Activated T-cell treated with anti-CD3 and anti-CD28 coated beads, Interleukin-2, amount 50 U/mL, for 24 hours (primary cell): ENCODE data around the gene TGFB2.

Experiments used
- DNase-seq: peaks from one replicate; pipeline ENCODE4 v3.0.0-alpha.2; 2020
- H3K27ac Mint-ChIP-seq: 2 replicates; pipeline ENCODE4 v1.8.0; 2020; ENCODE audit warnings: mild to moderate bottlenecking, mixed read lengths
- H3K27me3 Mint-ChIP-seq: 2 replicates; pipeline ENCODE4 v1.8.0; 2020; ENCODE audit warnings: mixed read lengths
- H3K36me3 Mint-ChIP-seq: 2 replicates; pipeline ENCODE4 v1.8.0; 2020; ENCODE audit warnings: low read depth, mixed read lengths
- H3K4me1 Mint-ChIP-seq: 2 replicates; pipeline ENCODE4 v1.8.0; 2020; ENCODE audit warnings: low read depth, mixed read lengths
- H3K4me3 Mint-ChIP-seq: 2 replicates; pipeline ENCODE4 v1.8.0; 2020; ENCODE audit warnings: mild to moderate bottlenecking, moderate library complexity, mixed read lengths
- H3K9me3 Mint-ChIP-seq: 2 replicates; pipeline ENCODE4 v1.8.0; 2020; ENCODE audit warnings: mixed read lengths

The TGFB2 gene

DNA sequence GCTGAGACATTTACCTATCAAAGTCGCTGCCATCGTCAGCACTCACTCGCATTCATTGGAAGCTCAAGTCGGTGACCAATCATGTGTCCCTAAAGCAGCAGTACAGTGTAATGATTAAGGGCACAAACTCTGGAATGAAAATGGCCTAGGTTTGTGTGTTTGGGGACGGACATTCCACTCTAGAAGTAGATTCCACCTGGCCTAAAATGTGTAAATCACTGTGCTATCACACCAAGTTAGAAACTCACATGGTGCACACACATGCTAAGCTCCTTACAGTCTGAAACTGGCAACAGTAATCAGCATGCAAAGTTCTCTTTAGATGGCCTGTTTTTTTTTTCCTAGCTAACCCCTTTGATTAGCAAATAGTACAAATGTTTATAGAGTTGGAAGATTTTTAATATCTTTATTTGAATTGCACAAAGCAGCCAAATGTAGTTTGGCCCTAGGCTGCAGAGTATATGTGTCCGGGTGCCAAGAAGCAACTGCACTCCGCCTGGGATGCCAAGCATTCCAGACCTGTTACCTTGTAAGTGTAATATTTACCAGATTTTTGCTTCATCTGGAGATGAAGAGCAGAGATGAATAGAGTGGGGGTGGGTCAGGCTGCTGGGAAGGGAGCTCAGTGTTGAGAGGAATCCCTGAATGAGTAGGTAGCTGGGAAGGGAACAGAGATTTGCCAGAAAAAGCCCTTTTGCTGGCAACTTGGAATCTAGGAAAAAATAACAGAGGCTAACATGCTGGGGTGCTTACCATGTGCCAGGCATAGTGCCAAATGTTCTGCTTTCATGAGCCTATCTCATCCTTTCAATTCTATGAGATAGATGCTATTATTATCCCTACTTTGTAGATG, 35.2 kb downstream of the TGFB2 start:
- no peaks in the 10 kb centered on the region for H3K36me3 Mint-ChIP-seq

DNA sequence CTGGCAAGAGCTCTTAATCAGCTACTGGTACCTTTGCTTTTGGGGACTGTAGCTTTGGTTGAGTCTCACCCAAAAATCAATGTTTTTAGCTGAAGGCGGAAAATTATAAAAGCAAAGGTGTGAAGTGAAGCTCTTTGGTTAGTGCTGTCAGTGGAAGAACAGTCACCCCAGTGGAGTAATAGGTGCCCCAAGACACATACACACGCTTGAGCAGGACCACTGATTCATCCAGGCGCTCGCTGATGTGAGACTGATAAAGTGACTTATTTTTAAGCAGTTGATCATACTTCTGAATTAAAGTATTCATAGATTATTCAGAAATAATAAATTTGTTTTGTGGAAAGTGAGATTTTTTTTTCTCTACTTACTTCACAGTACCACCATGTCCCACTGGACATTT, 37.1 kb downstream of the TGFB2 start:
- peaks cover 85% of the 10 kb centered on the region for H3K27me3 Mint-ChIP-seq
- no peaks in the 10 kb centered on the region for H3K36me3 Mint-ChIP-seq
- H3K4me3 Mint-ChIP-seq: no peak overlapping the region
- H3K9me3 Mint-ChIP-seq: no peaks in the 10 kb centered on the region
- no peak for DNase-seq
- H3K4me1 Mint-ChIP-seq: peaks cover 5% of the 10 kb centered on the region
- no peak overlapping the region for H3K27ac Mint-ChIP-seq

More for the DNA sequence above, 35.2 kb downstream of the TGFB2 start:
- Mint-ChIP-seq H3K9me3 (no peaks in the 10 kb centered on the region), H3K27me3 (peaks cover 81% of the 10 kb centered on the region), H3K4me3 (no peak overlapping the region), H3K27ac (no peak overlapping the region), H3K4me1 (peaks cover 13% of the 10 kb centered on the region)
- no peak for DNase-seq

DNA sequence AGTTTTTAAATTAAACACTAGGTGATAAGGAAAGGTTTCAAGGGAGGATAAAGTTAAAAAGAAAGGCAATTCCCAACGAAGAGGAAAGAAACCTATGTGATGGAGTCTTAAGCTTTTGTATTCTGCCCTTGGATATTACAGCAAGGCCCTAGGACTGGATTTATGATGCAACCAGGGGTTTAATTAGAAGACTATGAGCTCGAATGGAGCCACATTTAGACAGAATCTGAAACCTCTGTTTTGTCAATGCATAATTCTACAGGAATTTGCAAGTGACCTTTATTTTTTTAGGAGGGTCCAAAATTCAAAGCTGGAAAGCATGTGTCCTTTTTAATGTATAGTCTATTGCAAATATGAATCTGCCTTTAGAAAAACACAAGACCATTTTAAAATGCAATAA, 37.9 kb downstream of the TGFB2 start:
- Mint-ChIP-seq H3K4me3 (no peak overlapping the region), H3K9me3 (no peaks in the 10 kb centered on the region), H3K4me1 (no peaks in the 10 kb centered on the region), H3K27me3 (peaks cover 87% of the 10 kb centered on the region), H3K27ac (no peak overlapping the region), H3K36me3 (no peaks in the 10 kb centered on the region)
- DNase-seq: no peak

DNA sequence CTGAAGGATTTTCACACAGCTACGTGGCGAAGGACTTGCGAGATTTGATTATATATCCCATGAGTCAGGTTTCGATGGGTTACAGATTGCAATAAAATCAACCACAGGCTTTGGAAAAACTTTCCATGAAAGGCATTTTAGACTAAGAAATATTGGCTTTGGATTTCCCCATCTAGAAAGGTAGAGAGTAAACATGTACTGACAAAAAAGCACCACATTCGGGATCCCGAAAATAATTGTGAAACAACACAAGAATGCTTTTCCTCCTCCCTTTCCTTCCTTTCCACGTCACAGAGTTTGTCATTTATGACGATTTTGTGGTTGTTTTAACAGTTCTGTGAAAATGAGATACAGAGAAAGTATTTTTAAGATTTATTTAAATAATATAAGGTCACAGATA, 38.5 kb downstream of the TGFB2 start:
- H3K27me3 Mint-ChIP-seq: peaks cover 89% of the 10 kb centered on the region
- H3K9me3 Mint-ChIP-seq: no peaks in the 10 kb centered on the region
- no peak overlapping the region for H3K4me3 Mint-ChIP-seq
- H3K27ac Mint-ChIP-seq: no peak overlapping the region
- no peak for DNase-seq
- no peaks in the 10 kb centered on the region for H3K4me1 Mint-ChIP-seq
- H3K36me3 Mint-ChIP-seq: no peaks in the 10 kb centered on the region

DNA sequence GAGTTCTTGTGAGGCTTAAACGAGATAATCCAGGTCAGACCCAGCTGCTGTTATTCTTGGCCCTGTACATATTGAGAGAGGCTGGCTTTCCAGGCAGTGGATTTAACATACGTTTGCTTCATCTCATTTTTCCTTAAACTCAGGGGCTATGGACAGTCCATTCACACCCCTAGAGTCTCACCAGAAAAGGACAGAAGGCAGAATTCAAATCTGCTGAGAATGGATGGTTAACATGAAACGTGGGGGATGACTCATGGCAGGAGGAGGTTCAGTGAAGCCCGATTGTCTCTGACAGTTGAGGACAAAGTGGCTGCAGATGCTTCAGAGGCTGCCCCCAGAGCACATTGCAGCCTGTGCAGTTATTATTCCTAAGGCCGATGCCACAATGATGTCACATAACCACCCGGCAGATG, 39.5 kb downstream of the TGFB2 start:
- H3K27ac Mint-ChIP-seq: no peak overlapping the region
- no peaks in the 10 kb centered on the region for H3K9me3 Mint-ChIP-seq
- H3K4me3 Mint-ChIP-seq: no peak overlapping the region
- no peaks in the 10 kb centered on the region for H3K36me3 Mint-ChIP-seq
- H3K27me3 Mint-ChIP-seq: peaks cover 92% of the 10 kb centered on the region
- H3K4me1 Mint-ChIP-seq: no peaks in the 10 kb centered on the region
- DNase-seq: no peak

DNA sequence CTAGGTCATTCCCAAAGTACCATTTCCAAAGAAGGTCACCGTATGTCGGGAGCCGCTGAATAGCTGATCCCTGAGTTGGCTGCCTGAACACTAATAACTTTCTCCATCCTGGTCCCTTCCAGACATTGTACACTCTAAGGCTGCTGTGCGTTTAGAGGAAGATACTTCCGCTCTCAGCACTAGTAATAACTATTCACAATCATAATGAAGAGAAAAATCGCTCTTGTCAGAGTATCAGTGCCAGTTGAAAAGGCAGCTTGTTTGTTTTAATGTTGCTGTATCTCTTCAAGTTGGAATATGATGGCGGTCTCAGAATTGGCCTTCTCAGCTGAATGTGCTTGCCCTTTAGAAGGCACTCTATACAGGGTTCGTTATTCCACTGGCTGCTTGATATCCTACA, 43.5 kb downstream of the TGFB2 start:
- Mint-ChIP-seq H3K4me3 (no peak overlapping the region), H3K36me3 (no peaks in the 10 kb centered on the region), H3K27me3 (peaks cover 83% of the 10 kb centered on the region), H3K9me3 (no peaks in the 10 kb centered on the region), H3K27ac (no peak overlapping the region), H3K4me1 (no peaks in the 10 kb centered on the region)
- no peak for DNase-seq

DNA sequence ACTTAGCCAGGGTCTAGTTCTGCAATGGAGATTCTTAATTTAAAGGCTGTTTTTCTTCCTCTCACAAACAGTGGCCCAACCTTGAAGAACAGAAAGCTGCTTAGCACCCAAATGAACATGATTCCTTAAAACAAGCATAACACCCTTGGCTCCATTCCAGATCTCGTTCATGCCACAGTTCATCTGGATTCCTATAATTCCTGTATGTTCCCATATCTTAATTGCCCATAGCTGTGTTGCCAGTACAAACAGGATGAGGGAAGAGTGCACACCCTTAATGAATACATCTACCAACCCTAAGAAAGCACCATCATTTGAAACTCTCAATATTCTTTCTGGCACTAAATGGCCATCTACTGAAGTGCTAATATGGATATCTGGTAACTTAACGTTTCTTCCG, 45.5 kb downstream of the TGFB2 start:
- H3K27me3 Mint-ChIP-seq: peaks cover 69% of the 10 kb centered on the region
- no peaks in the 10 kb centered on the region for H3K9me3 Mint-ChIP-seq
- no peak for DNase-seq
- H3K4me1 Mint-ChIP-seq: no peaks in the 10 kb centered on the region
- no peaks in the 10 kb centered on the region for H3K36me3 Mint-ChIP-seq
- H3K4me3 Mint-ChIP-seq: no peak overlapping the region
- no peak overlapping the region for H3K27ac Mint-ChIP-seq

DNA sequence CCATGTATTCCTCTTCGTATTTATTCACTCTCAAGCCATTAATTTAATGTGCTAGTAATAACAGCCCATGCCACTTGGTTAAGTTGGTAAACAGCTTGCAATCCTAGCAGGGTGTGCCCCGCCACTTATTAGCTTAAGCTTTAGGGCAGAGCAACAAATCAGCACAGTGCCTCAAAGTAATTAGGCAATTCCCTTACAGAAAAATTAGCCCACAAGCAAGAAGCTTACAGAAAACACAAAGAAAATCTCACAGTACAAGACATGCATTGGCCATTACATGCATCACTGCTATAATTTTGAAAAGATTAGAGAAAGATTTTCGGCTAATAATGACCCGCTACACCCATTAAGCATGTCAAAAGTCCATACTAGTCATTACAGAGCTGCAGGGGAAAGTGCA, 47.6 kb downstream of the TGFB2 start:
- H3K36me3 Mint-ChIP-seq: no peaks in the 10 kb centered on the region
- H3K4me1 Mint-ChIP-seq: no peaks in the 10 kb centered on the region
- no peak overlapping the region for H3K27ac Mint-ChIP-seq
- no peaks in the 10 kb centered on the region for H3K9me3 Mint-ChIP-seq
- H3K4me3 Mint-ChIP-seq: no peak overlapping the region
- DNase-seq: no peak
- peaks cover 54% of the 10 kb centered on the region for H3K27me3 Mint-ChIP-seq

DNA sequence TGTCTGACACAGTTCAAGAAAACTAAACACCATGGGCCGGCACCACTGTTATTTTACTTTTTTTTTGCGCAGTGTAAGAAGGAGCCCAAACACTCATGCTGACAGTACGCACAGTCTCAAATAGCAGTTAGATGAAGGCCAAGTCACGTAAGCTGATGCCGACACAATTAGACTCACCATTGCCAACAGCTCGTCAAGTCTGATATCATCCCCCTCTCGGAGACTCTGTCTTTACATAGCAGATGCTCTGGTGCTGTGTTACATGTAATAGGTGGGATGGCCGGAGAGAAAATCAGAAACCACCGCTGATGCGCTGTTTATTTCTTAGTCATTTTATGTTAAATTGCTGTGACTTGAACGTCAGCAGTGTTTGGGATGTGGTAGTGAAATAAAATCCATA, 49.3 kb downstream of the TGFB2 start:
- Mint-ChIP-seq H3K9me3 (no peaks in the 10 kb centered on the region), H3K27me3 (peaks cover 37% of the 10 kb centered on the region), H3K36me3 (no peaks in the 10 kb centered on the region), H3K27ac (no peak overlapping the region), H3K4me1 (no peaks in the 10 kb centered on the region), H3K4me3 (no peak overlapping the region)
- no peak for DNase-seq

DNA sequence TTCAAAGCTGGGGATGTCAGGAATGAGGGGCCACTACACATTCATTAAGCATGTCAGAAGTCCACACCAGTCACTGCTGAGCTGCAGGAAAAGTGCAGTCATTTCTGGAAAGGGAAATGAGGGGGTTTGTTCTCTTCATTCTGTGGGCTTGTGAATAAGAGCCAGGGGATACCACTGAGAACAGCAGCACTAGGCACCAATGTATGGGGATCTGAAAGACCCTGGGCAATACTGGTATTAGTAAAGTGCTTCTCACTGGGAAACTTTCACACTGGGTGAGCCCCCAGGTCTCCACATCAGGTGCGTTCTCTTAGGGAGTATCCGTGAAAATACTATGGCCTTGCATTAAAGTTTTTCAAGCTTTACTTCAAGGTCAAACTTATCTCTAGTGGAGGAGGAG, 49.9 kb downstream of the TGFB2 start:
- Mint-ChIP-seq H3K27ac (no peak overlapping the region), H3K27me3 (peaks cover 32% of the 10 kb centered on the region), H3K9me3 (no peaks in the 10 kb centered on the region), H3K4me3 (no peak overlapping the region), H3K4me1 (no peaks in the 10 kb centered on the region), H3K36me3 (no peaks in the 10 kb centered on the region)
- DNase-seq: no peak

DNA sequence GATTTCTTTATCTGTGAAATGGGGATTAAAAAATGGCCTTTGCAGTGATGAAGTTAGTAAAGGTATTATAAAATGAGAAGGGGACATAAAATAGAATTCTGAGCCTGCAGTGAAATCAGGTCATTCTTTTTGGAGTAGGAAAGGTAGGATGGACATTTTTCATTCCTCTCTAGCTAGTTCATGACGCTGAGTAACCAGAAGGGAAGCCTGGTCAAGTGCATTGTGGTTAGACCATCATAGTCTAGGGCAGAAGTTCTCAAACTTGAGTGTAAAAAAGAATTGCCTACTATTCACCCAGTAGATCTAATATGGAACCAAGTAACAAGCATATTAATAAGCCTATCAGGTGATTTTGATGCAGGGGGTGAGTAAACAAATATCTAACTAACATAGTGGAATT, 50.8 kb downstream of the TGFB2 start:
- no peaks in the 10 kb centered on the region for H3K9me3 Mint-ChIP-seq
- DNase-seq: no peak
- no peak overlapping the region for H3K4me3 Mint-ChIP-seq
- peaks cover 29% of the 10 kb centered on the region for H3K27me3 Mint-ChIP-seq
- no peaks in the 10 kb centered on the region for H3K4me1 Mint-ChIP-seq
- no peak overlapping the region for H3K27ac Mint-ChIP-seq
- H3K36me3 Mint-ChIP-seq: no peaks in the 10 kb centered on the region

DNA sequence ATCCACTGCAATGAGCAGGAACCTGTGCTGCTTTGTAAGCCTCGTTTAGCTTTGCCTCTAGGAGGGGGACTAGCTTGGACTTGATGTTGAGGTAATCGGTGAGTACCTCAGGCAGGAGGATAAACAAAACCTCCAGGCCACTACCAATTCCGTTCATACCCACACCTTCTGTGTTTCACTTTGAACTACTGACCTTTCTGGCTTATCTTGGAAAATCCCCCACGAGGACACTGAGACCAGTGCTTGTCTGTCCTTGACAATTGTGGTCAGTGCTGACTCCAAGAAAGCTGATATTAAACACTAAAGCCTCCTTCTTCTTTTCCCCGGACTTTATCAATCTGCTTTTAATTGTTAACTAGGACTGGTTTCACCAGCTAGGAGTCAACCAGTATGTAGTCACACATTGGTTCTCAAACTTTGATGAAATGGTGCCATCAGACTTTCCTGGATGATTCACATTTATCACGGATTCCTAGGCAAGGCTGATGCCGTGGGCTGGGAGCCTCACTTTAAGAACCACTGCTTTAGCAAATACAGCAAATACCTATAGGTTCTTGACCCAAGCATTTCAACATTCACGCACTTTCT, 52.7 kb downstream of the TGFB2 start:
- Mint-ChIP-seq H3K4me1 (no peaks in the 10 kb centered on the region), H3K36me3 (no peaks in the 10 kb centered on the region), H3K9me3 (no peaks in the 10 kb centered on the region), H3K27me3 (peaks cover 14% of the 10 kb centered on the region), H3K4me3 (no peak overlapping the region), H3K27ac (no peak overlapping the region)
- DNase-seq: no peak

DNA sequence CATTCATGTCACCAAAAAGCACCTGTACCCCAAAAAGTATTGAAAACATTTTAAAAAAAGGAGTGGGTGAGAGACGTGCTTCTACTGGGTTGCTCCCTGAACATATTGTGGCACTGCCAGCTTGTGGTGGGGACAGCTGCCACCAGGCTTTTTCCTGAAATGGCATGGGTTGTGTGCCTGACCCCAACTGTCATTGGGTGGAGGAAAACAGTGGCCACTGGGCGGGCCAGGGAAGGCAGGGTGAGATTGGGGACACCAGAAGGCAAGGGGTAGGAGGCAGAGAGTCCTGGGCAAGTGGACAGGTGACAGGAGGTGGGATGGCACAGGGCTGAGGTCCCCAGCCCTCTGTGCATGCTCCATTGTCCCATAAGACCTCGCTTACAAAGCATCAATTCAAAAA, 55.5 kb downstream of the TGFB2 start:
- no peak for DNase-seq
- Mint-ChIP-seq H3K27ac (no peak overlapping the region), H3K4me1 (no peaks in the 10 kb centered on the region), H3K27me3 (peaks cover 11% of the 10 kb centered on the region), H3K9me3 (no peaks in the 10 kb centered on the region), H3K4me3 (no peak overlapping the region), H3K36me3 (no peaks in the 10 kb centered on the region)

DNA sequence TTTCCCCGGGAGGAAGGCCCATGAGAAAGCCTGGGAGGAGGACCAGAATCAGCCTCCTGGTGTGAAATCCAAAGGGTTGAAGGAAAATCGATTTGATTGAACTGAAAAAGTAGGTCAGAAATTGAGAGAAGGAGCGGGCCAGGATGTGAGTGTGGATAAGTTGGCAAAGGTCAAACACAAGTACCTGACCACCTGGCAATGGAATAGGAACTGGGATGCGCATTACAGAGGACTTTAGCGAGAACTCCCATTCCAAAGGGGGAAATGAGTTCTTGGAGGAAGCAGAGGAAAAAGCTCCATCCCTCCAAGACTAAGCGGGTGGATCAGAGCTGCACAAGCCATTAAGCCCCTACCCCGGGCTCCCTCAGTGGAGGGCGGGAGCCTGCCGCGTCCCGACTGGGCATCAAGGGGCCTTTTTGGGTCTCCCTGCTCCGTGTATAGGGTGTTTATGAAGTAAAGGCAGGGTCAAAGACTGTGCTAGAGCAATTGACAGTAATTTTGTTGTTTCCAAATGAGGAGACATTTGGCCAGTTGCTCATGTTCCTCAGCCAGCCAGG, 56.4 kb downstream of the TGFB2 start:
- no peak for DNase-seq
- no peaks in the 10 kb centered on the region for H3K4me1 Mint-ChIP-seq
- no peak overlapping the region for H3K27ac Mint-ChIP-seq
- no peaks in the 10 kb centered on the region for H3K36me3 Mint-ChIP-seq
- H3K27me3 Mint-ChIP-seq: peaks cover 10% of the 10 kb centered on the region
- H3K4me3 Mint-ChIP-seq: no peak overlapping the region
- no peaks in the 10 kb centered on the region for H3K9me3 Mint-ChIP-seq

DNA sequence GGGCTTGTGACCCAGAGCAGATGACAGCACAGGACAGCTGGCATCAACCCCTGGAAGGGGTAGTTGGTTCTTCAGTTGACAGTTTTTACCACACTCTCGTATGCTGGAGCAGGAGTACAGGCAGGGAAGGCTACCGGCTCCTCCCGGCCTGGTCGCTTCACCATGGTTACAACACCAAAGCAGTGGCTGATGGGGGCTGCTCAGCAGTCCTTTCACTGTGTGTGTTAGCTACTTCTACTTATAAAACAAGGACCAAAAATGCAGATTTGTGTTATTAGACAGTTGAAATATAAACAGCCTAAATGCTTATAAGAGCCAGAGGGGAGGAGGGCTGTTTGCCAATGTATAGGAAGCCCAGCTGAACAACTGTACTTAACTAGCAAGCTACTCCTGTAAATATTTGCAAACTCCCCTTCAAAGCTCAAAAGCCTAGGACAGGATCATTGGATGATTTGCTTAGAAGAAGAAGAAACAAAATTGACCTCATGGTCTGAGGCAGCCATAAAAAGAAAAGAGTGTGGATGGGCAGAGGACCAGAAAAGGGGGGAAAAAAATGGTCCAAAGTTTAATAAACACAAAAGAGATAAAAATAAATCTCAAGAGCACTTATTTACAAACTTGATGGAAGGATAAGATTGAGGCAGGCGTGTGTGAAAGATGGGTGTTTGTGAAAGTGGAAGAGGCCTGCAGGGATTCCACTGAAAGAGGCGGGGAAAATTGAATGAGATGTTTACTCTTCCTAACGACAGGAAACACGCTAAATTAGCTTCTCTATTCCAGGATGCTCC, 57.1 kb downstream of the TGFB2 start:
- Mint-ChIP-seq H3K27me3 (peaks cover 11% of the 10 kb centered on the region), H3K36me3 (no peaks in the 10 kb centered on the region), H3K27ac (no peak overlapping the region), H3K9me3 (no peaks in the 10 kb centered on the region), H3K4me1 (no peaks in the 10 kb centered on the region), H3K4me3 (no peak overlapping the region)
- DNase-seq: no peak
